Stimulated activated CD8-positive, alpha-beta memory T cell treated with anti-CD3 and anti-CD28 coated beads, Interleukin-4, amount 100 ng/mL, for 24 hours (primary cell): ENCODE data around the gene ALAS1.

ENCODE experiments used
- DNase-seq: peaks from one replicate; pipeline ENCODE4 v3.0.0-alpha.2; 2020; ENCODE audit warnings: low read depth

ALAS1 gene

GRCh38 chr3:52249683-52250082 is 51.7 kb downstream of the ALAS1 start:
- no peak for DNase-seq

GRCh38 chr3:52250122-52250521 is 52.2 kb downstream of the ALAS1 start:
- no peak for DNase-seq

GRCh38 chr3:52253314-52254304 is 55.6 kb downstream of the ALAS1 start:
- peak; percentile 76 for DNase-seq

- DNase-seq, result no peak
Observed at GRCh38 chr3:52254608-52255007, 56.6 kb downstream of the ALAS1 start.

- DNase-seq, result no peak
Observed at GRCh38 chr3:52256159-52256558, 58.2 kb downstream of the ALAS1 start.

GRCh38 chr3:52256622-52257021 is 58.7 kb downstream of the ALAS1 start:
- DNase-seq, result no peak

- DNase-seq, result no peak
Observed at GRCh38 chr3:52257911-52258310, 60.0 kb downstream of the ALAS1 start.

- no peak for DNase-seq
Observed at GRCh38 chr3:52259035-52259434, 61.1 kb downstream of the ALAS1 start.

- DNase-seq, result no peak
Observed at GRCh38 chr3:52259448-52259847, 61.5 kb downstream of the ALAS1 start.

- no peak for DNase-seq
Observed at GRCh38 chr3:52262447-52262846, 64.5 kb downstream of the ALAS1 start.
